GM19397 (cell line): Measurements from ENCODE around the gene BRF1.
"Not testable (repeated sequence)": the region's sequence is repeated elsewhere in the genome, so short reads cannot be mapped to it uniquely, and the experiment has no call there.

Experiments
- ATAC-seq: cut with Tn5 transposase; IDR thresholded peaks from one replicate; pipeline ENCODE4 v1.9.1; 2021; ENCODE audit warnings: mild to moderate bottlenecking, moderate library complexity; ENCODE audit not compliant: unreplicated experiment

BRF1 gene, protein sequence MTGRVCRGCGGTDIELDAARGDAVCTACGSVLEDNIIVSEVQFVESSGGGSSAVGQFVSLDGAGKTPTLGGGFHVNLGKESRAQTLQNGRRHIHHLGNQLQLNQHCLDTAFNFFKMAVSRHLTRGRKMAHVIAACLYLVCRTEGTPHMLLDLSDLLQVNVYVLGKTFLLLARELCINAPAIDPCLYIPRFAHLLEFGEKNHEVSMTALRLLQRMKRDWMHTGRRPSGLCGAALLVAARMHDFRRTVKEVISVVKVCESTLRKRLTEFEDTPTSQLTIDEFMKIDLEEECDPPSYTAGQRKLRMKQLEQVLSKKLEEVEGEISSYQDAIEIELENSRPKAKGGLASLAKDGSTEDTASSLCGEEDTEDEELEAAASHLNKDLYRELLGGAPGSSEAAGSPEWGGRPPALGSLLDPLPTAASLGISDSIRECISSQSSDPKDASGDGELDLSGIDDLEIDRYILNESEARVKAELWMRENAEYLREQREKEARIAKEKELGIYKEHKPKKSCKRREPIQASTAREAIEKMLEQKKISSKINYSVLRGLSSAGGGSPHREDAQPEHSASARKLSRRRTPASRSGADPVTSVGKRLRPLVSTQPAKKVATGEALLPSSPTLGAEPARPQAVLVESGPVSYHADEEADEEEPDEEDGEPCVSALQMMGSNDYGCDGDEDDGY

DNA sequence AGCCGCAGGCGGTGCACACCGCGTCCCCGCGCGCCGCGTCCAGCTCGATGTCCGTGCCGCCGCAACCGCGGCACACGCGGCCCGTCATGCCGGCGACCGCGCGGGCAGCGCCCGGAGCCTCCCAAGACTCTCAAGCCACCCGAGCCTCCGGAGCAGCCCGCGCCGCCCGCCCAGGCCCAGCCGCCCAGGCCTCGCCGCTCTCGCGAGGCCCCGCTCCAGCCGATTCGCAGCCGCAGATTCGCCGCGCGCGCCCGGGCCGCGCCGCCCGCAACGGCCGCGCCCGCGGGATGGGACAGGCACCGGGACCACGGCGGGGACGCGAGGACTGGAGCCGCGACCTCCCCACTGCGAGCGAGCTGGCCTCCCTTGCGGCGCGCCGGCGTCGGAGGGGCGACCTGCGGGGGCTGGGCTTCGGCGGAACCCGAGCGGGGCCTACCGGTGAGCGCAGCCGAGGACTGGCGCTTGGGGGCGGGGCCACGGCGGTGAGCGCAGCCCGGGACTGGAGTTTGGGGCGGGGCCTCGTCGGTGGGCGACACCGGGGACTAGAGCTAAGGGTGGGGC, at the start of gene BRF1:
Gene BRF1 (minus strand): TSS at position 460 of the 561 bp plus-strand sequence. CDS start 372 bp downstream, at position 88.
- ATAC-seq: peak; percentile 80

DNA sequence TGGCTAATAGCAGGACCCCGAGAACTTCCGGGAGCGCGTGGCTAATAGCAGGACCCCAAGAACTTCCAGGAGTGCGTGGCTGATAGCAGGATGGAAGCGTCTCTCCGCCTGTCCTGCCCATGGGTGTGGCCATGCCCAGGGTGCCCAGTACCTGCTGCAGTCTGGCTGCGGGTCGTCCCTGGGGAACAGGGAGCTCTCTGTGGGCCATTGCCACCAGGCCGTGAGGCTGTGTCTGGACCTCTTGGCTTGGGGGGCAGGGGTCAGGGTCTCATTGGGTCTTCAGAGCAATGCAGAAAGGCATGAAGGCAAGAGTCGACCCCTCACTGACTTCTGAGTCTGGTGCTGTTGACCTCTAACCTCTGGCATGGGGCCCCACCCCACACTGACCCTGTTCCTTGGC, 49.2 kb upstream of the BRF1 start:
- ATAC-seq: no peak

DNA sequence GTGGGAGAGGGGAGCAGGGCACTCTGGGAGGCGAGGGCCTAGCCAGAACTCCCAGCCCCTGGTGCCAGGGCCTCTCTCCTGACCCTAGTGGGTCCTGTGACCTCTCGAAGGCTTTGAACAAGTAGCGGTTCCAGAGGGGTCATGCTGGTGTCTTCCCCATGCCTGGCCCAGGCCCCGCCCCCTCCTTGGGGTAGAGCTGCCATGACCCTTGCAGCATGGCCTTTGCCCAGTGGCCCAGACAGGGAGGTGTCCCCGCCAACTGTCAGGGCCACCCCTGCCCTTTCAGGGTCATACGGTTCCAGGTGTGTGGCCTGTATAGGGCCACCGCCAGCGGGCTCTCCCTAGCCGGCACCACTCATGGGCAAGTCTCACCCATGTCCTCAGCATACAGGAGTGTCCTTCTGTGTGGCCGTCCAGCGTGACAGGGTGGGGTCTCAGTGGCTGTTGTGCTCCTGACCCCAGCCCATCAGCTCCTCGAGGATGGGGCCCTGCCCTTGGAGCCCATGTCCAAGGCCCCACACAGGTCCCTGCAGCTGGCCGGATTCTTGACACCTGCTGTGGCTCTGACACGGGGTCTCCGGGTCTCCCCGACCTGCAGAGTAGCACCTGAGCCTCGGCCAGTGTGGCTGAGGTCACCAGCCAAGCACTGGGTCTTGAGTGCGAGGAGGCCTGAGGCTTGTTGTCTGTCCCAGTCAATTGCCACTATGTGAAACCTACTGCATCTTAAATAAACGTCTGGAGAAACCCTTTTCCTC, 48.3 kb upstream of the BRF1 start:
- no peak for ATAC-seq

DNA sequence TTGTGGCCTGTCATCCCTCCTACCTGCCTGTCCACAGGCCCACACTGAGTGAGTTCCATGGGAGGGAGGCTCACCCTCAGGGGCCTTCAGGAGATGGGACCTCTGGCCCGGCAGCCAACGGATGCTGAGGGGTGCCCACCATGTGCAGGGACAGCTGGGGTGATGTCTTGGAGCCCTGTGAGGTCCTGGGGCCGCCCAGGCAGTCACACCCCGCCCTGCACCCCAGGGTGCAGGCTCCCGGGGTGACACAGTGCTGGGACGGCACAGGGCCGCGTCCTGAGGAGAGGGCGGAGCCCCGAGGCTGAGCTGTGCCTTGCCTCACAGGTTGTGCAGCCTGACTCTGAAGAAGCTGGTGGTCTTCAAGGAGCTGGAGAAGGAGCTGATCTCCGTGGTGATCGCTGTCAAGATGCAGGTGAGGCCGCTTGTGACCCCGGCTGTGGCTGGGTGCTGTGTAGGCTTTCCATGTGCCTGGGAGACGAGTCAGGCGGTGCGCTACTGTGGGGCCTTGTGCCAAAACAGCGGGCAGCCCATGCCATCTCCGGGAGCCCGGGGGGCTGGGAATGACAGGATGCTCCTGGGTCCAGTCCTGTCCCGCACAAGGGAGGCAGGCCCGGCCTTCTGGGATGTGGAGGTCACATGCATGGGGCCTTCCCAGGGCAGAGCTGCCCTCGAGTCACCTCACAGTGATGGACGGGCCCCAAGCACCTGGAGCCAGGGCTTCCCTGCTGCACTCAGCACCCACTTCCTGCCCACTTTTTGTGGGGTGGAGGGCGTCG, 47.6 kb upstream of the BRF1 start:
- no peak for ATAC-seq

DNA sequence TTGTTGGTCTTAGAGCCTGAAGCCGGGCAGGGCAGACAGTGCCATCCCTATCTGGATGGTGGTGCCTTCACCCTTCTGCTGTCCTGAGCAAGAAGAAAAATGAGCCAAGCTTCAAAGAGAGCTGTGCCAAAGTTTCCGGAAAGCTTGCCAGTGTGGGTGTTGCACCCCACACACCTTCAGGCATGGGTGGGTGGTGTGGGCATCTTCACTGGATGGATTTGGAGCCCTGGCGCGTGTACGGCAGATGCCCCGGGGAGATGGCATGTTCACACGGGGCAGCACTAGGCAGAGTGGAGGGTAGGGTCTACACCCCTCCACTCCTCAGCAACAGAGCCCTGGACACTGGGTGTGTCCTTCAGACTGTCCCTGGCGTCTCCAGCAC, 46.8 kb upstream of the BRF1 start:
- ATAC-seq: no peak

DNA sequence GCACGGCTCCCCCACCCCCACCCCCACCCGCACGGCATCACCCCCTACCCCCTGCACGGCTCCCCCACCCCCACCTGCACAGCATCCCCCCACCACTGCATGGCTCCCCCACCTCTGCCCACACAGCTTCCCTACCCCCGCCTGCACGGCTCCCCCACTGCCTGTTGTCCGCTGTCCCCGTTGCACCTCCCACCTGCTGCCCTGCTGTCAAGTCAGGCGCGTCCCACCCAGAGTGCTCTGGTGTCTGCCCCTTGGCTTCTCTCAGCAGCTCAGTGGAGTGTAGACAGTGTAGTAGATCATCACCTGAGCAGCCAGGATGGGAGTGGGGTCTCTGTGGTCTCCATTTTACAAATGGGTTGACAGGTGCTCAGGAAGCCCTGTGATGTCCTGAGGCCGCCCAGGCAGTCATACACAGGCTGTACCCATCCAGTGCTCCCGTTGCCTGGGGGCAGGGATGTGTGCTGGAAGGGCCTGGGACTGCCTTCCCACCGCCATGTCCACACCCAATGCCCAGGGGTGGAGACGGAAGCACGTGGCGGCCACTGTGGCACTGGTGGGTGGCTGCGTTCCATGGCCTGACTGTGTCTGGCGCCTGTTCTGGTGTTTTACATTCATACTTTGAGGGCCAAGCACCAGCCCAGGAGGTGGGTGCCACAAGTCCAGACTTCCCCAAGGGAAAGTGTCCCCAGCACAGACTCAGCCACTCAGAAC, 46.2 kb upstream of the BRF1 start:
- no peak for ATAC-seq

DNA sequence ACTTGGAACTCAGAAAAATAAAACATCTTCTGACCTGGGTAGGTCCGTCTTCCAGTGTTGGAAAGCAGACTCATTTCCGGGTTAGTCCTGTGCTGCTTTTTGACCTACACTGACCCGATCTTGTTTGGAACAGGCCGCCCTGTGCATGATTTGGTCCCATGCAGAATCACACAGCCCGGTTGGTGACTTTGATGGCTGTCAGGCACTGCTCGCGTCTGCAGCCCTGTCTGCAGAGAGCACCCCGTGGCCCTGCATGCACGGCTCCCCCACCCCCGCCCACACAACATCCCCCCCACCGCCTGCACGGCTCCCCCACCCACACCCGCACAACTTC, 45.4 kb upstream of the BRF1 start:
- no peak for ATAC-seq

DNA sequence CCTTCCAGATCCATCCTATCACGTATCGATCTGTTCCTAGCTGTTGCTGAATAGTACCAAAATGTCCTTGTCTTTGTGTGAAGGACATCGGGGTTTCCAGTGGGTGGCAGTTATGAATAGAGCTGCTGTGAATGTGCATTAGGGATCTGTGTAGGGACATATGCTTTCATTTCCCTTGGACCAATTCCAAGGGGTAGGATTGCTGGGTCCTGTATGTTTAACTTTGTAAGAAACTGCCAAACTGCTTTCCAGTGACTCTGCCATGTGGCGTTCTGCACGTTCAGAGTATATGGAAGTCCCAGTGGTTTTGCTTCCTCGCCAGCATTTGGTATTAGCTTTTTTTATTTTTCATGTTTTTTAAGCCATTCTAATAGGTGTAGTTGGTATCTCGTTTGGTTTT, 42.4 kb upstream of the BRF1 start:
- ATAC-seq: no peak

DNA sequence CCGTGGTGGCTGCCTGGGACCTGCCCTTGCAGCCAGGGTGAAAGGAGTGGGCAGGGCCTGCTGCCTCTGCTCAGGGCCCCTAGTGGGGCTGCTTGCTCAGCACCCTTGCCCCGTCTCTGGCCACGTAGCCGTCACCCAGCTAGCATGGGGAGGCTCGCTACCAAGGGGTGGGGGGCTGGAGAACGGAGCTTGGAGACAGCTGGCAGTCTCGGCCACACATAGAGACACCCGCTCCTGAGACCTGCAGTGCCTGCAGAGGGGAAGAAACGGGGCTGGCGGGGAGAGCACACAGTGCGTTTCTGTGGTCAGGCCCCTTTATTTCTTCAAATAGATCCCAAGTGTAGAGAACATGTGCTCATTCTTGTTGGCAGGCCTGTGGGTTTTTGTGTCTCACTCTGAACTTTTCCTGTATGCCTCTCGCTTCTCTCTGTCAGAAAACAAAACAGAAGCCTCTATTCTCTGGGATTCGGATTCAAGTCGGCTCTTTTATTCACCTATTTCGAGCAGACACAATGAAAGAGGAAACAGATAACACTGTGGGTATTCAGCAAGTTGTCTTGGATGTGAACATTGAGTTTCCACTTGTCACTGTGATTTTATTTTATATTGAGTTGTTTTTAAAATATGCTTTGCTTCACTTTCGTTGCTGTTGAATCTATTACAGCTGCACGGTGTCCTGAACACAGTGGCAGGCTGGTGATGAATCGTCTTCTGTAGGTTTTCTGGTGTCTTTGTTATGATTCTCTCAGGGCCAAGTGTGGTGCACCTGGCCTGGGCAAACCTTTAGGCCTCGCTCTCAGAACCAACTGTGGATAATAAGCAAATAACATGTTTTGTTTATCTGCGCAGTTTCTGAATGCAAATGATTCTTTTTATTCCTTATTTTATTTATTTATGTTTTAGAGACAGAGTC, 40.3 kb upstream of the BRF1 start:
- no peak for ATAC-seq

DNA sequence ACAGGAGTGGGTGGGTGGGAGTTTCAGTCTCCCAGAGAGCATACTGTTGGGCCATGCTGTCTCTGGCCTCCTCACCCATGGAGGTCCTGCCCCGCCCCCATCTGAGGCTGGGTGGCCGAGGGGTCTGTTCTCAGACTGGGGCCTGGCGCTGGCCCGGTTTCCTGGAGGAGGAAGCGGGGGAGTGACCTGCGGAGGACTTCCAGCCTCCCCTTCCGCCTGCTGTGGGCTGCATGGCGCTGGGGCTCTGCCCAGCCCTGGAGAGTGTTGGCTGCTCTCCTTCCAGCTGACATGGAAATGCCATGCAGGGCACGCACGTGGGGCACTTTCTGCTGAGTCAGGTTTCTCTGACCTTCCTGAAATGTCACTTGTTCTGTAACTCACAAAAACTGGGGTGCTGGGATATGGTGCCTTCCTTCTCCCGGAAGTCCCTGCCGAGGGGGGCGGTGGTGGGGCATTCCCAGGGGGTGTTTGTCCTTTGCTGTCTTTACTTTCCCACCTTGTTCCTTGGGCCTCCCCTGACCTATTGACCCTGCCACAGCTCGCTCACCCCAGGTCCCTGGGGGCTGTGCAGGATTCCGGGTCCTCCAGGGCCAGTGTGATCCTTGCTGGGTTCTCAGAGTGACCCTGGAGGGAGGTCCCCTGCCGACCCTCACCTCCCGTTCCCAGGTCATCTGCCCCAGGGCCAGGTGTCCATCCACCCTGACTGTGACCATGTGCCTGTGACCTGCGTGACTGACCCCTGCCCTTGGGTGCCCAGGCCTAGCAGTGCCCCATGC, 37.4 kb upstream of the BRF1 start:
- ATAC-seq: no peak

DNA sequence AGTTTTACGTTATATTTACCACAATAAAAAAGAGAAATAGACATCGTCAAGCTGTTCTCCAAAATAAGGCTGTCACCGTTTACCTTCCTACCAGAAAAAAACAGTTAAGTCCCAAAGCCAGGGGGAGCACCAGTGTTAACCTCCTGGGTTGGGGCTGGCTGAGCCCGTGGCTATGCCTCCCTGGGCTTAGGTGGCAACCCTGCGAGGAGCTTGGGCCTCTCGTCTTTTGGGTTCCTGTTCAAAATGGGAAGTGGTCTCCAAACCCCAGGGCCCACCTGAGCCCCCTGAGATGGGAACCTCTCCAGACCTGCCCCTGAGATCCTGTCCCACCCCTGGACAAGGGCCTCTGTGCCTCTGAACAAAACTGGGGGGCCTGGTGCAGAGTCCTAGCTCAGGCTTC, 36.6 kb upstream of the BRF1 start:
- ATAC-seq: no peak

DNA sequence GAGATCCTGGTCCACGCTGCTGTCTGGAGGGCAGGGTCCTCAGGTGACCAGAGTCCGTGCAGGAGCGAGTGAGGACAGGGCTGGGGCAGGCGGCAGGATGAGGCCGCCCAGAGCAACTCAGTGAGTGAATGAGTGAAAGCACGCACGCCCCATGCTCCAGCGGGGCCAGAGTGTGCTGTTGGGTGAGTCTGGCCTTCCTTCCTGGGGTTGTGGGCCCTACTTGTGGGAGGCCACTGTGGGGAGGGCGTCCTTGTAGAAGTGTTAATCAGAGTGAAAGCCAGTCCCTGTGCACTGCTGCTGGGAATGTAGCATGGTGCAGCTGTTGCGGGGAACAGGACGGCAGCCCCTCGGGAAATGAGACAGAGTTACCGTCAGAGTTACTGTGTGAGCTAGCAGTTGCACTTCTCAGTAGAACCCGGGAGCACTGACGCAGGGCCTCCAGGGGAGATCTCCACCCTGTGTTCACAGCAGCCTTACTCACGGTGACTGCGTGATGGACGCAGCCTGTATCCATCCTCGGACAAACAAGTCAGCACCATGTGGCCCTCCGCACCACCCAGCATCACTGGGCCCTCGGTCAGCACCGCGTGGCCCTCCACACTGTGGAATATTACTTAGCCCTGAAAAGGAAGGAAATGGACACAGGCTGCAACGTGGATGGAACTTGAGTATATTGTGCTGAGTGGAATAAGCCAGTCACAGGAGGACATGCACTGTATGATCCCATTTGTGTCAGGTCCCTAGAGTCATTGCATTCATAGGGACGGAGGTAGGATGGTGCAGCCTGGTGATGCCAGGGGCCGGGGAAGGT, 35.9 kb upstream of the BRF1 start:
- ATAC-seq: no peak

DNA sequence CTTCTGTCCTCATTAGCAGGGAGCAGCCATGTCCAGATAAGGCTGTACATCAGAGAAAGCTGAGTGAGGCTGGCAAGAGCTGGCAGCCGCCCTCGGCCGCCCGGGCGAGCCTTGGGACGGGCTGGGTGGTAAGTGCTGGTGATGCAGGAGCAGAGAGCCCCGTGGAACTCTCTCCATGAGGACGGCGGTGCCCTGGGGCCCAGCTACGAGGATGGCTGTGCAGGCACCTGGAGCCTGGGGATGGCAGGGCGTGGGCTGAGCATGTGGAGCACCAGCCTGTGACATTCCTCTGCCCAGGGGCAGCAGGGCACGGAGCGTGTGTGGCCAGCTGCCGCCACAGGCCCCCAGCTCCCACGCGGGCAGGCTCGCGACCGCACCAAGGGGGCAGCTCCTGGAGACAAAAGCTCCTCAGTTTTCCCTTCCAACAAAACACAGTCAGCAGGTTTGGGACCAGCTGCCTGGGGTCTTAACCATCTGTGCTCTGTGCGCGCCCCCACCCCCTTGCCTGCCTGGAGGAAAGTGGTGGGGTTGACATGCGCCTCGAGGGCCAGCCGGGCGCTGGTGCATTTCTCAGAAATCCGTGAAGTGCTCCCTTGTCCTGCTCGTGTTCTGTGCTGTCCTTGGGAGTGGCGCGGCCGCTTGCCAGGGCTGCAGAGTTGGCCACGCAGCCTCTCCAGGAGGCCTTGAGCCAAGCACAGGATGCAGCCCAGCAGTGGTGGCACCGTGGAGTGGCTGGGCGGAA, 35.1 kb upstream of the BRF1 start:
- ATAC-seq: no peak

DNA sequence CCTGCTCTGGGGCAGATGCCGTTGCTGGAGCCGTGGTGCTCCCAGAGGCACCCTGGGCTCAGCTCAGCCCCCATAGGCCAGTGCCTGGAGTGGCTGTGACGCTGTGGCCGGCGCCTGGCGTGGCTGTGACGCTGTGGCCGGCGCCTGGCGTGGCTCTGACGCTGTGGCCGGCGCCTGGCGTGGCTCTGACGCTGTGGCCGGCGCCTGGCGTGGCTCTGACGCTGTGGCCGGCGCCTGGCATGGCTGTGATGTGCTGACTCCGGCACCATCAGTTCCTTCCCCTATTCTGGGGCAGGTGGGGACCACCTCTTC, 34.4 kb upstream of the BRF1 start:
- ATAC-seq: not testable (repeated sequence)

DNA sequence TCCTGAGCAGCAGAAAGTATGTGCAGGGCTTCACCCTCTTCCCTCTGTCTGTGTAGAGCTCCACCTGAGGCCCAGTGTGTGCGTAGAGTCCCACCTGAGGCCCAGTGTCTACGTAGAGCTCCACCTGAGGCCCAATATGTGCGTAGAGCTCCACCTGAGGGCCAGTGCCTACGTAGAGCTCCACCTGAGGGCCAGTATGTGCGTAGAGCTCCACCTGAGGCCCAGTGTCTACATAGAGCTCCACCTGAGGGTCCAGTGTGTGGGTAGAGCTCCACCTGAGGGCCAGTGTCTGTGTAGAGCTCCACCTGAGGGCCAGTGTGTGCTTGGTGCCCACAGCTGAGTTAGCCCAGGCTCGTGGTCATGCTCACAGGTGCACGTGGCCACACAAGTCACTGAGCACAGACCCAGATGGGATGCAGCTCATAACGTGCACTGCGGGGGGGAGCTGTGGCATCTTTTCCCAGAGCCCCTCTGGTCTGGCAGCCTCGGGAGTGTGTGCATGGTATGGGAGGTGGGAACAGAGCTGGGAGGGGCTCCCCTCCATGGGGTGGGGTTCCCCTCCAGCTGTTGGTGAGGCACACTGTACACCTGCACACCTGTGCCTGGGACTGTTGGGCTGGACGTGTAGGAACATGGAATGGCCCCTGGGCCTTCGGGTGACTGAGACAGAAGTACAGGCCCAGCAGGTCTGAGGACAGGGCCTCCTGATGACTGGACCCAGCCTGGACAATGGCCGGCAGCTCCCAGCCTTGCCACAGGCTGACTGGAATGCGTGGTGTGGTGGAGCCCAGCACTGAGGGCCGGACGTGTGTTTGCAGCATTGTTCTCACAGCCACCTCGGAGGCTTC, 33.8 kb upstream of the BRF1 start:
- ATAC-seq: no peak
